IMR-90 (cell line): ENCODE measurements around the gene CIRBP.

Source experiments
- CEBPB ChIP-seq: IDR thresholded peaks from 2 replicates; pipeline ENCODE4 v1.6.1; 2012; ENCODE audit warnings: low read depth, low read length, improper control_type of control experiment
- CHD1 ChIP-seq: IDR thresholded peaks from 2 replicates; pipeline ENCODE4 v1.6.1; 2012; ENCODE audit warnings: low read depth, low read length, improper control_type of control experiment
- FOS ChIP-seq: fragments of 150-350 bp; IDR thresholded peaks from 2 replicates; pipeline ENCODE4 v1.6.1; 2016; ENCODE audit warnings: low read depth, low read length
- MAFK ChIP-seq: IDR thresholded peaks from 2 replicates; pipeline ENCODE4 v1.6.1; 2012; ENCODE audit warnings: low read depth, low read length, improper control_type of control experiment
- MAZ ChIP-seq: IDR thresholded peaks from 2 replicates; pipeline ENCODE4 v1.6.1; 2012; ENCODE audit warnings: low read depth, mild to moderate bottlenecking, low read length, improper control_type of control experiment, moderate library complexity, borderline replicate concordance
- MXI1 ChIP-seq: IDR thresholded peaks from 2 replicates; pipeline ENCODE4 v1.6.1; 2012; ENCODE audit warnings: low read depth, mild to moderate bottlenecking, low read length, moderate library complexity, borderline replicate concordance
- NFE2L2 ChIP-seq: fragments of 150-350 bp; IDR thresholded peaks from 2 replicates; pipeline ENCODE4 v1.6.1; 2016; ENCODE audit warnings: low read depth, mild to moderate bottlenecking, low read length
- POLR2A ChIP-seq: IDR thresholded peaks from 2 replicates; pipeline ENCODE4 v1.6.1; 2012; ENCODE audit warnings: mild to moderate bottlenecking, low read depth, low read length
- RAD21 ChIP-seq: IDR thresholded peaks from 2 replicates; pipeline ENCODE4 v1.6.1; 2012; ENCODE audit warnings: low read length, improper control_type of control experiment
- RCOR1 ChIP-seq: IDR thresholded peaks from 2 replicates; pipeline ENCODE4 v1.6.1; 2012; ENCODE audit warnings: mild to moderate bottlenecking, low read length, improper control_type of control experiment; ENCODE audit not compliant: insufficient replicate concordance
- RFX5 ChIP-seq: IDR thresholded peaks from 2 replicates; pipeline ENCODE4 v1.8.0; 2012; ENCODE audit warnings: low read depth, mild to moderate bottlenecking, low read length, moderate library complexity
- SMC3 ChIP-seq: fragments of 150-350 bp; IDR thresholded peaks from 2 replicates; pipeline ENCODE4 v1.6.1; 2016; ENCODE audit warnings: low read depth, mild to moderate bottlenecking, antibody characterized with exemption, low read length, moderate library complexity
- TF ChIP-seq, protein P1 (sequence below): conservative IDR thresholded peaks from 2 replicates; pipeline ENCODE4 v1.5.1; 2012; ENCODE audit warnings: mild to moderate bottlenecking, low read depth, low read length, improper control_type of control experiment
- TF ChIP-seq, protein P2 (sequence below): fragments of 150-350 bp; IDR thresholded peaks from 2 replicates; pipeline ENCODE4 v1.6.1; 2017; ENCODE audit warnings: mild to moderate bottlenecking, antibody characterized with exemption, low read length, low read depth

DNA sequence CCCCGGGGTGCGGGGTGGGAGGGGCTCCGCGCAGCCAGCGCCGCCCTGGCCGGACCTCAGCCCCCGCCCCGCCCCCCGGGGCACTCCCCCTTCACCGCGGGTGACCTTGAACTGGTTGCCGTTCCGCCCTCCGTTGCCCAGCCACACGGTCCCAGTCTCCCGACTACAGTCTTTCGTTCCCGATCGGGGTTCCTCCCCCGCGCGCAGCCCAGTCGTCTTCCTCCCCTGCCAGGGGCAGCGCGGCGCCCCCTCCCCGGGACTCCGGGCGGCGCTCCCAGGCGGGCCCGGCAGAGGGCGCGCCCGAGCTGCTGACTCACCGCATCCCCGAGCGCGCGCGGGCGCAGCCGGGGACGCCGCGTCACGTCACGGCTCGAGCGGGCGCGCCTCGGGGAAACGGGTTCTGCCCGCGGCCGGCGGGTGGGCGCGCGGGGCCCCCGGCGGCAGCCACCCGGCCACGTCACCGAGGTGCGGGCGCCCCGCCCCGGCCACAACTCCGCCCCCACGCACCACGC, 20.3 kb upstream of the CIRBP start:
- TF ChIP-seq, protein P1, sequence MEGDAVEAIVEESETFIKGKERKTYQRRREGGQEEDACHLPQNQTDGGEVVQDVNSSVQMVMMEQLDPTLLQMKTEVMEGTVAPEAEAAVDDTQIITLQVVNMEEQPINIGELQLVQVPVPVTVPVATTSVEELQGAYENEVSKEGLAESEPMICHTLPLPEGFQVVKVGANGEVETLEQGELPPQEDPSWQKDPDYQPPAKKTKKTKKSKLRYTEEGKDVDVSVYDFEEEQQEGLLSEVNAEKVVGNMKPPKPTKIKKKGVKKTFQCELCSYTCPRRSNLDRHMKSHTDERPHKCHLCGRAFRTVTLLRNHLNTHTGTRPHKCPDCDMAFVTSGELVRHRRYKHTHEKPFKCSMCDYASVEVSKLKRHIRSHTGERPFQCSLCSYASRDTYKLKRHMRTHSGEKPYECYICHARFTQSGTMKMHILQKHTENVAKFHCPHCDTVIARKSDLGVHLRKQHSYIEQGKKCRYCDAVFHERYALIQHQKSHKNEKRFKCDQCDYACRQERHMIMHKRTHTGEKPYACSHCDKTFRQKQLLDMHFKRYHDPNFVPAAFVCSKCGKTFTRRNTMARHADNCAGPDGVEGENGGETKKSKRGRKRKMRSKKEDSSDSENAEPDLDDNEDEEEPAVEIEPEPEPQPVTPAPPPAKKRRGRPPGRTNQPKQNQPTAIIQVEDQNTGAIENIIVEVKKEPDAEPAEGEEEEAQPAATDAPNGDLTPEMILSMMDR: peak; percentile 79
- TF ChIP-seq NFE2L2 (peak; percentile 48; the same call in 1 of the 2 replicates), POLR2A (peak; percentile 69), MAZ (no peak; the same call in 1 of the 2 replicates), CEBPB (no peak), SMC3 (0 out of 2 replicates have a peak, but pooled peaks have one; percentile 5), CHD1 (no peak; the same call in 1 of the 2 replicates), MXI1 (no peak), RFX5 (no peak), RCOR1 (no peak), FOS (peak; percentile 60), RAD21 (0 out of 2 replicates have a peak, but pooled peaks have one; percentile 18), MAFK (no peak)
- TF ChIP-seq, protein P2, sequence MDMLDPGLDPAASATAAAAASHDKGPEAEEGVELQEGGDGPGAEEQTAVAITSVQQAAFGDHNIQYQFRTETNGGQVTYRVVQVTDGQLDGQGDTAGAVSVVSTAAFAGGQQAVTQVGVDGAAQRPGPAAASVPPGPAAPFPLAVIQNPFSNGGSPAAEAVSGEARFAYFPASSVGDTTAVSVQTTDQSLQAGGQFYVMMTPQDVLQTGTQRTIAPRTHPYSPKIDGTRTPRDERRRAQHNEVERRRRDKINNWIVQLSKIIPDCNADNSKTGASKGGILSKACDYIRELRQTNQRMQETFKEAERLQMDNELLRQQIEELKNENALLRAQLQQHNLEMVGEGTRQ: no peak
